ENCODE results near the gene DUSP5.
A peak's percentile ranks its signal among the peaks of the same experiment; 100 is the strongest.

The DUSP5 gene

GRCh38 chr10:110548002-110548401 lies 50.3 kb downstream of the DUSP5 start:
- no peak for DNase-seq

DNA sequence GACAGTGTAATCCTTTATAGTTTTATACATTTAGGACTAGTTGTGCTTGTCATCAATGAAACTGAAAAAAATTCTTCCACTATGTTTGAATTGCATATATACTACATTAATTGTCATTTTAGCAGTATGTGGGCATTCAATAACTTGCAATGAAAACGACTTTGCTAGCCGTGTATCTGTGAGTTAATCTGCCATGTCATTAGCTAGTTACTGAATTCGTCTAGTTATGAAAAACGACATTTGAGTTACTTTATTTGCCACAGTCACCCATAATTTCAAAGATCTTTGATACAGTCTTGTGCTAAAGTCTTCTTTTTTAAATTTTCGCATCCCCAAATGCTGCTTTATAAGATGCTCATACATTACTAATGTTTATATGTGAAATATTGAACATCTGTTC lies 51.5 kb downstream of the DUSP5 start:
- no peak for DNase-seq

DNA sequence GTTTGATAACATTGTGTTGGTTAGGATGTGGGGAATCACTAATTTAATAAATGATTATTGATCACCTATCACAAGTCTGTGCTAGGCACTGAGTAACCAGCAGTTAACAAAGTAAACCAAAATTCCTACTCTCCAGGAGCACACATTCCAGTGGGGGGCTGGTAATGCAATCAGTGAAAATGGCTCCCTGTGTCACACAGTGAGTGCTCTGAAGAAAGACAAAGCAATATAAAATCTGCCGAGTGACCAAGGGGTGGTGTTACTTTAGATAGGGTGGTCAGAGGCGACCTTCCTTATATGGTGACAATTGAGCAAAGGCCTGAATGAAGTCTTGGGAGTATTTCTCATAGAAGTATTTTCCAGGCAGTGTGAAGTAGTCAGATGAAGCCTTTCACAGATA lies 56.2 kb downstream of the DUSP5 start:
- DNase-seq: no peak

GRCh38 chr10:110556296-110556695 lies 58.6 kb downstream of the DUSP5 start:
- DNase-seq: no peak

GRCh38 chr10:110556969-110557601 lies 59.4 kb downstream of the DUSP5 start:
- peak; percentile 75 for DNase-seq

GRCh38 chr10:110558041-110558440 lies 60.3 kb downstream of the DUSP5 start:
- DNase-seq: no peak

DNA sequence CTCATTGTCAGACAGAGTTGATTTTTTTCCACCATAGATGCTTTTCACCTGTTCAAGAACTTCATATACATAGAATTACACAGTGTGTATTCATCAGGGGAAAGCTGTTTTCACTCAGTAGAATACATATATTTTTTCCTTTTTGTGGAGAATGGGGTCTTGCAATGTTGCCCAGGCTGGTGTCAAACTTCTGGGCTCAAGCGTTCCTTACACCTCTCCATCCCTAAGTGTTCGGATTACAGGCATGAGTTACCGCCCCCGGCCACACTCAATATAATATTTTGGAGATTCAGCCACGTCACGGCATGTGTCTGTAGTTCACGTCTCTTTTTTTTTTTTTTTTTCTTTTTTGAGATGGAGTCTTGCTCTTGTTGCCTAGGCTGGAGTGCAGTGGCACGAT lies 62.3 kb downstream of the DUSP5 start:
- DNase-seq: no peak

Measured in CD4-positive, alpha-beta T cell treated with Interleukin-10 for 1 hour (primary cell).